B cell (primary cell): ENCODE measurements around the gene PTPN7. TPM values are rescaled to one million over a fixed set of nuclear protein-coding genes. Genes with fewer than 3 reads are reported as not detected.

Source experiments
- ATAC-seq: fragments of 200-7000 bp; cut with Tn5 transposase; one replicate; pipeline ENCODE4 v1.10.0; 2021; ENCODE audit warnings: low read depth, mild to moderate bottlenecking, moderate number of reproducible peaks, moderate library complexity
- CTCF ChIA-PET: fragments of 350-600 bp; sonication (Branson Sonifier 250); formaldehyde crosslinking; loops from one replicate; lab custom pipeline; 2021; ENCODE audit warnings: antibody characterized with exemption, inconsistent platforms; lab: Charles Lee
- POLR2A ChIA-PET: fragments of 350-600 bp; sonication (Branson Sonifier 250); formaldehyde crosslinking; loops from one replicate; lab custom pipeline; 2021; ENCODE audit warnings: antibody characterized with exemption; lab: Charles Lee
- DNase-seq: peaks from one replicate; pipeline ENCODE4 v3.0.0; 2013
- H2AFZ ChIP-seq: 2 replicates; pipeline ENCODE4 v1.6.1; 2012; ENCODE audit warnings: mild to moderate bottlenecking, low read depth, low read length; ENCODE audit not compliant: insufficient read depth, poor library complexity, severe bottlenecking
- H3K27ac ChIP-seq, 2 donors: 1 replicate in 1 of 2; 2 replicates in 1 of 2; pipeline ENCODE4 v1.5.1; 2012 to 2013; ENCODE audit warnings: low read length in 2 of 2, mild to moderate bottlenecking in 2 of 2, moderate library complexity in 1 of 2
- H3K27me3 ChIP-seq, 4 experiments: fragments of 200-600 bp in 1 of 4; sonication (generic) in 1 of 4; replicated peaks in 1 of 4; 1 replicate in 2 of 4; 2 replicates in 2 of 4; pipeline versions ENCODE4 v1.6.1 to v1.7.0; 2013 to 2016; ENCODE audit warnings: low read length in 3 of 4, mild to moderate bottlenecking in 2 of 4, mixed read lengths in 1 of 4, moderate library complexity in 1 of 4; ENCODE audit not compliant: insufficient read depth in 4 of 4, control insufficient read depth in 3 of 4; ENCODE audit errors: control extremely low read depth in 1 of 4
- H3K36me3 ChIP-seq, 2 experiments: replicated peaks in 1 of 2; 1 replicate in 1 of 2; 2 replicates in 1 of 2; pipeline versions ENCODE4 v1.6.1 to v1.7.1; 2013; ENCODE audit warnings: low read length in 1 of 2; ENCODE audit not compliant: insufficient read depth in 2 of 2, control insufficient read depth in 1 of 2; ENCODE audit errors: control extremely low read depth in 1 of 2, extremely low read depth in 1 of 2
- H3K4me1 ChIP-seq, 2 donors: fragments of 200-600 bp in 1 of 2; sonication (generic) in 1 of 2; 1 replicate in 1 of 2; 2 replicates in 1 of 2; pipeline versions ENCODE4 v1.5.1 to v1.6.1; 2013 to 2017; ENCODE audit warnings: low read length in 2 of 2; ENCODE audit not compliant: control insufficient read depth in 2 of 2, insufficient read depth in 2 of 2
- H3K4me2 ChIP-seq: replicated peaks from 2 replicates; pipeline ENCODE3; 2012; ENCODE audit warnings: mild to moderate bottlenecking, low read depth, low read length; ENCODE audit not compliant: poor library complexity, severe bottlenecking
- H3K4me3 ChIP-seq, 5 experiments: fragments of 200-600 bp in 1 of 5; sonication (generic) in 1 of 5; 1 replicate in 3 of 5; 2 replicates in 2 of 5; pipeline versions ENCODE4 v1.5.1 to v1.7.0; 2011 to 2016; ENCODE audit warnings: low read length in 4 of 5, mild to moderate bottlenecking in 4 of 5, low read depth in 2 of 5, control low read depth in 1 of 5, moderate library complexity in 1 of 5; ENCODE audit not compliant: insufficient read depth in 1 of 5; ENCODE audit errors: control extremely low read depth in 1 of 5, extremely low read depth in 1 of 5
- H3K79me2 ChIP-seq: fragments of 200-600 bp; sonication (generic); one replicate; pipeline ENCODE4 v1.6.0; 2016; ENCODE audit warnings: low read length; ENCODE audit not compliant: control insufficient read depth, insufficient read depth
- H3K9ac ChIP-seq: fragments of 200-600 bp; sonication (generic); 2 replicates; pipeline ENCODE4 v1.6.1; 2017; ENCODE audit warnings: mild to moderate bottlenecking, low read length, moderate library complexity
- H3K9me3 ChIP-seq, 3 donors: one replicate each; pipeline versions ENCODE4 v1.6.1 to v1.7.1; 2013; ENCODE audit warnings: low read length in 2 of 3; ENCODE audit not compliant: control insufficient read depth in 2 of 3, insufficient read depth in 1 of 3; ENCODE audit errors: control extremely low read depth in 1 of 3
- H4K20me1 ChIP-seq: 2 replicates; pipeline ENCODE4 v1.6.0; 2012; ENCODE audit warnings: mild to moderate bottlenecking, low read length; ENCODE audit not compliant: insufficient read depth, control insufficient read depth, poor library complexity, severe bottlenecking
- H3K27ac Mint-ChIP-seq: one replicate; pipeline ENCODE4 v1.8.0; 2021; ENCODE audit warnings: mixed read lengths
- H3K27me3 Mint-ChIP-seq: one replicate; pipeline ENCODE4 v1.8.0; 2021; ENCODE audit warnings: mixed read lengths
- H3K4me1 Mint-ChIP-seq: one replicate; pipeline ENCODE4 v1.8.0; 2021; ENCODE audit warnings: mixed read lengths
- H3K4me3 Mint-ChIP-seq: one replicate; pipeline ENCODE4 v1.8.0; 2021; ENCODE audit warnings: mixed read lengths
- H3K9me3 Mint-ChIP-seq: one replicate; pipeline ENCODE4 v1.8.0; 2022; ENCODE audit warnings: mixed read lengths; ENCODE audit not compliant: insufficient read depth
- EZH2 ChIP-seq: IDR thresholded peaks from 2 replicates; pipeline ENCODE4 v1.6.1; 2012; ENCODE audit warnings: borderline replicate concordance, low read depth, mild to moderate bottlenecking, moderate library complexity, low read length; ENCODE audit not compliant: insufficient read depth, poor library complexity, severe bottlenecking
- WGBS: methylation state at CpG from one replicate; pipeline ENCODE4 v1.1.5; 2013; ENCODE audit warnings: missing lambda C conversion rate; ENCODE audit not compliant: insufficient coverage; 5-methylcytosine and 5-hydroxymethylcytosine counted together
- intact Hi-C: fragments of 100-400 bp; cut with micrococcal nuclease; formaldehyde crosslinking; loops from one replicate; pipeline ENCODE4 v1.10.0; 2022
- polyA plus RNA-seq: library from polyadenylated mRNA; depleted of rRNA; stranded (reverse); fragments of >200 nt; gene quantifications from 2 replicates; pipeline ENCODE4 v1.2.3, GENCODE V29; 2012
- total RNA-seq, 2 donors: library from RNA; stranded (reverse); fragments of 120-200 nt in 1 of 2; gene quantifications; 1 replicate in 1 of 2; 2 replicates in 1 of 2; pipeline versions ENCODE4 v1.2.3 to v1.2.4, GENCODE V29; 2013 to 2022
- TF ChIP-seq, protein P1 (sequence below): fragments of 200-600 bp; IDR thresholded peaks from one replicate; pipeline ENCODE4 v1.8.0; 2022; ENCODE audit warnings: antibody characterized with exemption, mild to moderate bottlenecking

PTPN7 gene
- total and polyA plus RNA-seq, 2 donors (not counting 1 experiment from before 2014, with no cell fraction given), result 16.0 to 37.5 TPM

DNA sequence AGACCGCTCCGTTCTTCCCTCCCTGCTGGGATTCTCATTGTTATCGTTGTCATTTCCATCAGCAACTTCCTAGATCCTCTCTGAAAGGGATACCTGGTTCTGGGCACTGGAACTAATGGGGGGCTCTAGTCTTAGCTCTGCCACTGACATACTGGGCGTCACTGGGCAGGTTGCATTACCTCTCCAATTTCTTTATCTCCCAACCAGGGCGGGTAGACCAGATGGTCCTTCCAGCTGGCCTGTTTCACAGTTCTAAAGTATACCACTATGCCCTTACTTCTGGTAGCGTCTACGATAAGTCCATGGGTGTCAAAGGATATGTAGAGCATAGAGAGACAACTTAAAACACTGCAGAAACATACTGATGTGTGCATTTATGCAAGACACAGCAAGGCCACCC lies 36.3 kb downstream of the PTPN7 start:
- no peak overlapping the region for H3K9ac ChIP-seq
- H3K4me3 ChIP-seq, result no peak overlapping the region
- ATAC-seq, result no peak
- no peaks in the 10 kb centered on the region for H3K79me2 ChIP-seq
- intact Hi-C loops, result no loop called here
- CTCF ChIA-PET, result no interaction called here
- peaks cover 0 to 5% (median 0%) of the 10 kb centered on the region in 4 experiments for H3K27me3 ChIP-seq
- Mint-ChIP-seq H3K4me3 (no peak overlapping the region), H3K9me3 (no peaks in the 10 kb centered on the region), H3K4me1 (no peaks in the 10 kb centered on the region), H3K27ac (no peak overlapping the region), H3K27me3 (peaks cover 22% of the 10 kb centered on the region)
- TF ChIP-seq, protein P1, sequence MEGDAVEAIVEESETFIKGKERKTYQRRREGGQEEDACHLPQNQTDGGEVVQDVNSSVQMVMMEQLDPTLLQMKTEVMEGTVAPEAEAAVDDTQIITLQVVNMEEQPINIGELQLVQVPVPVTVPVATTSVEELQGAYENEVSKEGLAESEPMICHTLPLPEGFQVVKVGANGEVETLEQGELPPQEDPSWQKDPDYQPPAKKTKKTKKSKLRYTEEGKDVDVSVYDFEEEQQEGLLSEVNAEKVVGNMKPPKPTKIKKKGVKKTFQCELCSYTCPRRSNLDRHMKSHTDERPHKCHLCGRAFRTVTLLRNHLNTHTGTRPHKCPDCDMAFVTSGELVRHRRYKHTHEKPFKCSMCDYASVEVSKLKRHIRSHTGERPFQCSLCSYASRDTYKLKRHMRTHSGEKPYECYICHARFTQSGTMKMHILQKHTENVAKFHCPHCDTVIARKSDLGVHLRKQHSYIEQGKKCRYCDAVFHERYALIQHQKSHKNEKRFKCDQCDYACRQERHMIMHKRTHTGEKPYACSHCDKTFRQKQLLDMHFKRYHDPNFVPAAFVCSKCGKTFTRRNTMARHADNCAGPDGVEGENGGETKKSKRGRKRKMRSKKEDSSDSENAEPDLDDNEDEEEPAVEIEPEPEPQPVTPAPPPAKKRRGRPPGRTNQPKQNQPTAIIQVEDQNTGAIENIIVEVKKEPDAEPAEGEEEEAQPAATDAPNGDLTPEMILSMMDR, result no peak
- POLR2A ChIA-PET, result no interaction called here
- H3K4me2 ChIP-seq, result no peak overlapping the region
- H4K20me1 ChIP-seq, result no peaks in the 10 kb centered on the region
- WGBS, result 95% methylated on average over 4 of the region's 7 CpGs
- H2AFZ ChIP-seq, result no peak overlapping the region
- H3K9me3 ChIP-seq, result no peaks in the 10 kb centered on the region
- H3K4me1 ChIP-seq, result no peaks in the 10 kb centered on the region
- DNase-seq, result no peak
- no peak overlapping the region for H3K27ac ChIP-seq
- no peaks in the 10 kb centered on the region for H3K36me3 ChIP-seq

DNA sequence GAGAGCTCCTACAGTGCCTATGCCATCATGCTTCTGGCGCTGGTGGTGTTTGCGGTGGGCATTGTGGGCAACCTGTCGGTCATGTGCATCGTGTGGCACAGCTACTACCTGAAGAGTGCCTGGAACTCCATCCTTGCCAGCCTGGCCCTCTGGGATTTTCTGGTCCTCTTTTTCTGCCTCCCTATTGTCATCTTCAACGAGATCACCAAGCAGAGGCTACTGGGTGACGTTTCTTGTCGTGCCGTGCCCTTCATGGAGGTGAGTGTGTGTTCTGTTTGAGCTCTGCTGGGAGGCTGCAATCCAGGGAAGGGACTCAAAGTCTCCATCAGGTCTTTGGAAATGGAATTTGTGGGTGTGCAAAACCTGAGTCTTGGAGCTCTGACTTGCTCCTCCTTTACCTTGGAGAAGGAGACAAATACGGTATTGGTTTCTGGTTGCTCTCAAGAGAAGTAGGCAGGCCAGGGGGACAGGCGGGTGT lies 37.0 kb downstream of the PTPN7 start:
- POLR2A ChIA-PET, result no interaction called here
- Histone ChIP-seq H3K27ac (no peak overlapping the region), H3K4me3 (no peak overlapping the region), H3K9ac (no peak overlapping the region), H2AFZ (no peak overlapping the region), H4K20me1 (no peaks in the 10 kb centered on the region), H3K9me3 (no peaks in the 10 kb centered on the region), H3K36me3 (no peaks in the 10 kb centered on the region), H3K4me1 (no peaks in the 10 kb centered on the region), H3K27me3 (peaks cover 0 to 5% (median 0%) of the 10 kb centered on the region in 4 experiments), H3K79me2 (no peaks in the 10 kb centered on the region), H3K4me2 (no peak overlapping the region)
- TF ChIP-seq EZH2, result no peak
- TF ChIP-seq, protein P1, result no peak
- intact Hi-C loops, result no loop called here
- no peak for DNase-seq
- 89% methylated on average over 10 of the region's 10 CpGs for WGBS
- Mint-ChIP-seq H3K27ac (no peak overlapping the region), H3K27me3 (peaks cover 22% of the 10 kb centered on the region), H3K9me3 (no peaks in the 10 kb centered on the region), H3K4me1 (no peaks in the 10 kb centered on the region), H3K4me3 (no peak overlapping the region)
- ATAC-seq, result no peak
- CTCF ChIA-PET, result no interaction called here
